Osteoblast (primary cell): ENCODE results near the gene DPH5. TPM values are rescaled to one million over a fixed set of nuclear protein-coding genes. Genes with fewer than 3 reads are reported as not detected.
"Not testable (repeated sequence)": the region's sequence is repeated elsewhere in the genome, so short reads cannot be mapped to it uniquely, and the experiment has no call there.

Experiments
- DNase-seq: peaks from one replicate; pipeline ENCODE4 v3.0.0; 2011; ENCODE audit warnings: low spot score, mixed read lengths; ENCODE audit not compliant: insufficient read length; ENCODE audit errors: missing footprints
- H2AFZ ChIP-seq: 2 replicates; pipeline ENCODE4 v1.6.0; 2011; ENCODE audit warnings: mild to moderate bottlenecking, low read length
- H3K27ac ChIP-seq: 2 replicates; pipeline ENCODE4 v1.5.1; 2011; ENCODE audit warnings: mild to moderate bottlenecking, low read depth, low read length, moderate library complexity
- H3K27me3 ChIP-seq: 2 replicates; pipeline ENCODE4 v1.6.0; 2012; ENCODE audit warnings: mild to moderate bottlenecking, control low read depth, inconsistent platforms, low read length, moderate library complexity; ENCODE audit not compliant: insufficient read depth
- H3K36me3 ChIP-seq: 2 replicates; pipeline ENCODE4 v1.5.1; 2011; ENCODE audit warnings: mild to moderate bottlenecking, low read length, control low read depth, moderate library complexity; ENCODE audit not compliant: insufficient read depth
- H3K4me1 ChIP-seq: 2 replicates; pipeline ENCODE4 v1.5.1; 2011; ENCODE audit warnings: mild to moderate bottlenecking, low read length, control low read depth, moderate library complexity; ENCODE audit not compliant: insufficient read depth
- H3K4me2 ChIP-seq: 2 replicates; pipeline ENCODE4 v1.6.0; 2011; ENCODE audit warnings: mild to moderate bottlenecking, low read length; ENCODE audit not compliant: insufficient read depth
- H3K4me3 ChIP-seq: fragments of 200-600 bp; sonication (generic); 3 replicates; pipeline ENCODE4 v1.5.1; 2012; ENCODE audit warnings: mild to moderate bottlenecking, low read length, inconsistent platforms; ENCODE audit not compliant: insufficient read depth
- H3K79me2 ChIP-seq: 2 replicates; pipeline ENCODE4 v1.6.0; 2012; ENCODE audit warnings: mild to moderate bottlenecking, low read length, control low read depth, inconsistent platforms; ENCODE audit not compliant: insufficient read depth
- H3K9me3 ChIP-seq: 2 replicates; pipeline ENCODE4 v1.5.1; 2011; ENCODE audit warnings: low read depth, low read length, control low read depth
- H4K20me1 ChIP-seq: 2 replicates; pipeline ENCODE4 v1.6.0; 2012; ENCODE audit warnings: mild to moderate bottlenecking, low read length, control low read depth; ENCODE audit not compliant: insufficient read depth
- total RNA-seq: library from RNA; depleted of rRNA; stranded (reverse); fragments of >200 nt; gene quantifications from 2 replicates; pipeline ENCODE4 v1.2.3, GENCODE V29; 2012
- TF ChIP-seq, protein P1 (sequence below): IDR thresholded peaks from 2 replicates; pipeline ENCODE4 v1.5.1; 2011; ENCODE audit warnings: mild to moderate bottlenecking, low read depth, low read length, moderate library complexity; ENCODE audit errors: extremely low read depth

Gene DPH5
- total RNA-seq, 1 donor, result 33.3 TPM

DNA sequence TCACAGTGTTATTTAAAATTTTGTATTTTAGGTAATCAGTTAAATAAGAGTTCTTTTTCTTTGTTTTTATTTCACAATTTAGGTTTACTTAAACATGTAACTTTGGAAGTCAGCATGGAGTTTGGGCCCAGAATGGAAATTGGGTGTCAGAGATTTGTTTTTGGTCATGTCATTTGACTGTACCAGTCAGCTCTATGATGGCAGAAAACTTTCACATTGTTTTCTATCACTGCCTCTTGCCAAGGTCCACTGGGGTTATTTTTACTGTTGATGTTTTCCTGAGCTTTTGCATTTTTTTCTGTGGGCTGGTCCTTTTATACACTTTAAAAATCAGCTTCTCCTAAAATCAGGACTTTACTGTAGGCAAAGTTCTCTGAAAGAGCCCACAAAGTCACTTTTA, 75.2 kb downstream of the DPH5 start:
- no peak overlapping the region for H2AFZ ChIP-seq
- DNase-seq, result no peak
- peak overlapping the region; percentile 48 for H3K27ac ChIP-seq
- H3K27me3 ChIP-seq, result no peaks in the 10 kb centered on the region
- peaks cover 6% of the 10 kb centered on the region for H4K20me1 ChIP-seq
- H3K4me2 ChIP-seq, result peak overlapping the region; percentile 62
- peaks cover 11% of the 10 kb centered on the region for H3K36me3 ChIP-seq
- no peaks in the 10 kb centered on the region for H3K9me3 ChIP-seq
- peak overlapping the region; percentile 11 for H3K4me3 ChIP-seq
- TF ChIP-seq, protein P1, sequence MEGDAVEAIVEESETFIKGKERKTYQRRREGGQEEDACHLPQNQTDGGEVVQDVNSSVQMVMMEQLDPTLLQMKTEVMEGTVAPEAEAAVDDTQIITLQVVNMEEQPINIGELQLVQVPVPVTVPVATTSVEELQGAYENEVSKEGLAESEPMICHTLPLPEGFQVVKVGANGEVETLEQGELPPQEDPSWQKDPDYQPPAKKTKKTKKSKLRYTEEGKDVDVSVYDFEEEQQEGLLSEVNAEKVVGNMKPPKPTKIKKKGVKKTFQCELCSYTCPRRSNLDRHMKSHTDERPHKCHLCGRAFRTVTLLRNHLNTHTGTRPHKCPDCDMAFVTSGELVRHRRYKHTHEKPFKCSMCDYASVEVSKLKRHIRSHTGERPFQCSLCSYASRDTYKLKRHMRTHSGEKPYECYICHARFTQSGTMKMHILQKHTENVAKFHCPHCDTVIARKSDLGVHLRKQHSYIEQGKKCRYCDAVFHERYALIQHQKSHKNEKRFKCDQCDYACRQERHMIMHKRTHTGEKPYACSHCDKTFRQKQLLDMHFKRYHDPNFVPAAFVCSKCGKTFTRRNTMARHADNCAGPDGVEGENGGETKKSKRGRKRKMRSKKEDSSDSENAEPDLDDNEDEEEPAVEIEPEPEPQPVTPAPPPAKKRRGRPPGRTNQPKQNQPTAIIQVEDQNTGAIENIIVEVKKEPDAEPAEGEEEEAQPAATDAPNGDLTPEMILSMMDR, result no peak
- H3K79me2 ChIP-seq, result peaks cover 19% of the 10 kb centered on the region
- peaks cover 25% of the 10 kb centered on the region for H3K4me1 ChIP-seq

DNA sequence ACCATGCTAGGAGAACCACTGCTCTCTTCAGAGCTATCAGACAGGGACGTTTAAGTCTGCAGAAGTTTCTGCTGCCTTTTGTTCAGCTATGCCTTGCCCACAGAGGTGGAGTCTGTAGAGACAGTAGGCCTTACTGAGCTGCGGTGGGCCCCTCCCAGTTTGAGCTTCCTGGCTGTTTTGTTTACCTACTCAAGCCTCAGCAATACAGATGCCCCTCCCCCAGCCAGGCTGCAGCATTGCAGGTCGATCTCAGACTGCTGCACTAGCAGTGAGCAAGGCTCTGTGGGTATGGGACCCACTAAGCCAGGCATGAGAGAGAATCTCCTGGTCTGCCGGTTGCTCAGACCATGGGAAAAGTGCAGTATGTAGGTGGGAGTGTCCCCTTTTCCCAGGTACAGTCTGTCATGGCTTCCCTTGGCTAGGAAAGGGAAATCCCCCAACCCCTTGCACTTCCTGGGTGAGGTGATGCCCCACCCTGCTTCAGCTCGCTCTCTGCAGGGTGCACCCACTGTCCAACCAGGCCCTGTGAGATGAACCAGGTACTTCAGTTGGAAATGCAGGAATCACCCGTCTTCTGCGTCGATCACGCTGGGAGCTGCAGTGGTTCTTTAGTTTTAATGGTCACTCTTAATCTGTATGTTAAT, 75.9 kb downstream of the DPH5 start:
- H3K27me3 ChIP-seq, H2AFZ ChIP-seq, DNase-seq, H3K4me3 ChIP-seq, H3K27ac ChIP-seq, H3K9me3 ChIP-seq, H3K4me2 ChIP-seq, H4K20me1 ChIP-seq: not testable (repeated sequence)
- peaks cover 11% of the 10 kb centered on the region for H3K36me3 ChIP-seq
- H3K79me2 ChIP-seq, result peaks cover 19% of the 10 kb centered on the region
- peaks cover 19% of the 10 kb centered on the region for H3K4me1 ChIP-seq

DNA sequence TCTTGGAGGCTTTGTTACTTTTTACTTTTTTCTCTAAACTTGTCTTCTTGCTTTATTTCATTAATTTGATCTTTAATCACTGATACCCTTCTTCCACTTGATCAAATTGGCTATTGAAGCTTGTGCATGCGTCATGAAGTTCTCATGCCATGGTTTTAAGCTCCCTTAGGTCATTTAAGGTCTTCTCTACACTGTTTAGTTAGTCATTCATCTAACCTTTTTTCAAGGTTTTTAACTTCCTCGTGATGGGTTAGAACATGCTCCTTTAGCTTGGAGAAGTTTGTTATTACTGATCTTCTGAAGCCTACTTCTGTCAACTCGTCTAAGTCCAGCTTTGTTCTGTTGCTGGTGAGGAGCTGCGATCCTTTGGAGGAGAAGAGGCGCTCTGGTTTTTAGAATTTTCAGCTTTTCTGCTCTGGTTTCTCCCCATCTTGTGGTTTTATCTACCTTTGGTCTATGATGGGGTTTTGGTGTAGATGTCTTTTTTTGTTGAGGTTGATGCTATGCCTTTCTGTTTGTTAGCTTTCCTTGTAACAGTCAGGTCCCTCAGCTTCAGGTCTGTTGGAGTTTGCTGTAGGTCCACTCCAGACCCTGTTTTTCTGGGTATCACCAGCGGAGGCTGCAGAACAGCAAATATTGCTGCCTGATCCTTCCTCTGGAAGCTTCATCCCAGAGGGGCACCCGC, 76.7 kb downstream of the DPH5 start:
- H4K20me1 ChIP-seq, H3K27me3 ChIP-seq, H3K9me3 ChIP-seq, H3K4me3 ChIP-seq, H3K4me2 ChIP-seq, H3K27ac ChIP-seq, H2AFZ ChIP-seq, DNase-seq: not testable (repeated sequence)
- Histone ChIP-seq H3K4me1 (peaks cover 19% of the 10 kb centered on the region), H3K79me2 (peaks cover 19% of the 10 kb centered on the region), H3K36me3 (peaks cover 11% of the 10 kb centered on the region)

DNA sequence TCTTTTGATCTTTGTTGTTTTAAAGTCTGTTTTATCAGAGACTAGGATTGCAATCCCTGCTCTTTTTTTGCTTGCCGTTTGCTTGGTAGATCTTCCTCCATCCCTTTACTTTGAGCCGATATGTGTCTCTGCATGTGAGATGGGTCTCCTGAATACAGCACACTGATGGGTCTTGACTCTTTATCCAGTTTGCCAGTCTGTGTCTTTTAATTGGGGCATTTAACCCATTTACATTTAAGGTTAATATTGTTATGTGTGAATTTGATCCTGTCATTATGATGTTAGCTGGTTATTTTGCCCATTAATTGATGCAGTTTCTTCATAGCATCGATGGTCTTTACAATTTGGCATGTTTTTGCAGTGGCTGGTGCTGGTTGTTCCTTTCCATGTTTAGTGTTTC, 77.8 kb downstream of the DPH5 start:
- not testable (repeated sequence) for H3K4me3 ChIP-seq, H3K27me3 ChIP-seq, H3K27ac ChIP-seq, H3K9me3 ChIP-seq, H2AFZ ChIP-seq, H4K20me1 ChIP-seq, H3K4me2 ChIP-seq, DNase-seq
- H3K36me3 ChIP-seq, result peaks cover 11% of the 10 kb centered on the region
- peaks cover 21% of the 10 kb centered on the region for H3K79me2 ChIP-seq
- peaks cover 19% of the 10 kb centered on the region for H3K4me1 ChIP-seq

DNA sequence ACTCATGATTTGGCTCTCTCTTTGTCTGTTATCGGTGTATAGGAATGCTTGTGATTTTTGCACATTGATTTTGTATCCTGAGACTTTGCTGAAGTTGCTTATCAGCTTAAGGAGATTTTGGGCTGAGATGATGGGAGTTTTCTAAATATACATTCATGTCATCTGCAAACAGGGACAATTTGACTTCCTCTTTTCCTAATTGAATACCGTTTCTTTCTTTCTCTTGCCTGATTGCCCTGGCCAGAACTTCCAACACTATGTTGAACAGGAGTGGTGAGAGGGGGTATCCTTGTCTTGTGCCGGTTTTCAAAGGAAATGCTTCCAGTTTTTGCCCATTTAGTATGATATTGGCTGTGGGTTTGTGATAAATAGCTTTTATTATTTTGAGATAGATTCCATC, 79.5 kb downstream of the DPH5 start:
- not testable (repeated sequence) for H2AFZ ChIP-seq, H3K27me3 ChIP-seq, H3K4me2 ChIP-seq, DNase-seq, H4K20me1 ChIP-seq, H3K36me3 ChIP-seq, H3K9me3 ChIP-seq, H3K4me3 ChIP-seq, H3K27ac ChIP-seq
- H3K79me2 ChIP-seq, result peaks cover 18% of the 10 kb centered on the region
- H3K4me1 ChIP-seq, result peaks cover 15% of the 10 kb centered on the region
